Hippocampal formation (tissue), 2 donors: Measurements from ENCODE around the gene TMEM161A.

Source experiments
- DNase-seq, 2 donors: peaks; one replicate each; lab custom pipeline; 2025; lab: John Stamatoyannopoulos, UW

TMEM161A gene

GRCh38 chr19:19096641-19097627 lies 41.3 kb downstream of the TMEM161A start:
- DNase-seq, result no peak

GRCh38 chr19:19095691-19096090 lies 42.6 kb downstream of the TMEM161A start:
- no peak for DNase-seq

- DNase-seq, result no peak
These were observed 43.8 kb downstream of the TMEM161A start for GRCh38 chr19:19094513-19094912.

GRCh38 chr19:19087676-19088075 lies 50.6 kb downstream of the TMEM161A start:
- DNase-seq, result no peak

- no peak for DNase-seq
These were observed 54.7 kb downstream of the TMEM161A start for GRCh38 chr19:19083413-19084178.

GRCh38 chr19:19081642-19082151 lies 56.6 kb downstream of the TMEM161A start:
- no peak for DNase-seq

GRCh38 chr19:19079571-19079970 lies 58.7 kb downstream of the TMEM161A start:
- DNase-seq, result no peak

GRCh38 chr19:19078801-19079200 lies 59.5 kb downstream of the TMEM161A start:
- no peak for DNase-seq

- no peak for DNase-seq
These were observed 61.2 kb downstream of the TMEM161A start for GRCh38 chr19:19077103-19077502.

- no peak for DNase-seq
These were observed 61.8 kb downstream of the TMEM161A start for GRCh38 chr19:19076476-19076875.

- DNase-seq, result no peak
These were observed 63.2 kb downstream of the TMEM161A start for GRCh38 chr19:19075126-19075525.

- DNase-seq, result no peak
These were observed 63.9 kb downstream of the TMEM161A start for GRCh38 chr19:19074196-19074882.

- DNase-seq, result no peak
These were observed 66.4 kb downstream of the TMEM161A start for GRCh38 chr19:19071897-19072296.
